HuH-7 (cell line): Measurements from ENCODE around the gene MYOD1.
A peak's percentile ranks its signal among the peaks of the same experiment; 100 is the strongest.

ENCODE experiments used
- DNase-seq: peaks from one replicate; pipeline ENCODE4 v3.0.0; 2011; ENCODE audit warnings: low spot score

Gene MYOD1

DNA sequence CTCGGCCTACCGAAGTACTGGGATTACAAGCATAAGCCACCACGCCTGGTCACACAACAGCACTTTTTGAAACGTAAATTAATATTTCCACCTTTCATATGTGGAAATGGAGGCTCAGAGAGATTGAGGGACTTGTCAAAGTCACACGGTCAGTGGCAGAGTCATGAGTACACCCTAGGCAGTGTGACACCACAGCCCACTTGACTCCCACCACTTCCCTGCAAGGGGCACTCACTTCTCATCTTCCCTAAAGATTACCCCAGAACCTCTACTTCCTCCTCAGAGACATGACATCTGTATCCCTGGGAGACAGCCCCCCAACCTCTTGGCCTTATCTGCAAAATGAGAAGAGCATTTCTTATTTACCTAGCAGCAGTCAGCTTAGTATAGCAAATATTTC, 16.5 kb upstream of the MYOD1 start:
- no peak for DNase-seq

DNA sequence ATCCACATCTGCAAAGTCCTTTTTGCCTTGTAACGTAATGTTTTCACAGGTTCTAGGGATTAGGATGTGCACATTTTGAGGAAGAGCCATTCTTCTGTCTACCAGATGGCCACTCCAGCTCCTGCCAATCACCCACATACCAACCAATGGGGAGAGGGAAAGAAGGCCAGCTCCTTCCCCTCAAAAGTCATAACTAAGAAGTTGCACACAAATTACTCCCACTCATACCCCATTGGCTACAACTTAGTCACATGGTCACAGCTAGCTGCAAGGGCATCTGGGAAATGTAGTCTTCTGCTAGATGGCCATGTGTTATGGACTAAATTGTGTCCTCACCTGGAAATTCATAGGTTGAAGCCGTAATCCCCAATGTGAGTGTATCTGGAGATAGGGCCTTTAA, 15.4 kb upstream of the MYOD1 start:
- DNase-seq: no peak

DNA sequence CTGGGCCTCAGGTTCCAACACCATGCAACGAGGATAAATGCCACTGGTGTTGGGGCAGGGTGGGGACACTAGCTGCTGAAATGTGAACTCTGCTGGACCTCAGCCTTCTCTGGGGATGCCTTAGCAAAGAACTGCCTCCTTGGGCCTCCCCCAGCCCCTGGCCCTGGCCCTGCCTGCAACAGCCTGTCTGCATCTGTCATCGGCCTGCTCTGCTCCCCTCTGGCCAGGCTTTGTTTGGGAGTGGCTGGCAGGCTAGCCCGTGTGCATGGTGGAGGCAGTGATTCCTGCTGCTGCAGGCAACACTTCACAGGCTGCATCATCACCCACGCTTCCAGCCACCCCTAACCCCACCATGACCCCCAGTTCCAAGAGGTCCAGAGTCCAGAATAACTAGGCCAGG, 11.5 kb upstream of the MYOD1 start:
- DNase-seq: no peak

DNA sequence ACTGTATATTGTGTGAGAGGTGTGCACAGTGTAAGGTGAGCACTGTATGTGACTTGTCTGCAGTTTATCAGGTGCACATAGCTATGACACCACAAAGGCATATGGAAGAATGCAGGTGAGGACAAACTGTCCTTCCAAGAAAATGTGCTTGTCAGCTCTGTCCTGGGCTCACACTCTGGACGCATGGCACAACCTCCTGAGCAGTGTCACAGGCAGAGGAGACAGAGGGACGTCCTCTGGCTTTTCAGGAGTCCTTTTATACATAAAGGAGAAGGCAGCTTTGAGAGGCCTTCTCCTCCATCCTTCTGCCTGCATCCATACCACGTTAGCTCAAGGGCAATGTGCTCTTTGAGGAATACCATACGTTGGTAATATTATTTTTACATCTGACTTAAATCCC, 7.5 kb upstream of the MYOD1 start:
- DNase-seq: no peak

DNA sequence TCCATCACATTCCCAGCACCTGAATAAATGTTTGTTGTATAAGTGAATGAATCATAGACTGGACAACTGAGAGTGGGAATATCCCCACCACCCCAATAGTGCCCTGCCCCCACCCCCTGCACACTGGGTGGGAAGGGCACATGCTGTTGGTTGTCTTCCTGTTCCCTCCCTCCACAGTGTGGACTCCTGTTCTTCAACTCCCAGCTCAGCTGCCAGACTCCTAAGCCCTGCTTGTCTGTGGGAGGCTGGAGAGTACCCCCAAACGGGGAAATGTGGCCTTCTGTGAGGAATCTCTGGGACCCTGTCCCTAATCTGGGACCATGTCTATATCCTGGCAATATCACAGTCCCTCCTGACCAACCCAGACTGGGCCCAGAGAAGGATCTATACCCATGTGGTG, 5.5 kb upstream of the MYOD1 start:
- no peak for DNase-seq

DNA sequence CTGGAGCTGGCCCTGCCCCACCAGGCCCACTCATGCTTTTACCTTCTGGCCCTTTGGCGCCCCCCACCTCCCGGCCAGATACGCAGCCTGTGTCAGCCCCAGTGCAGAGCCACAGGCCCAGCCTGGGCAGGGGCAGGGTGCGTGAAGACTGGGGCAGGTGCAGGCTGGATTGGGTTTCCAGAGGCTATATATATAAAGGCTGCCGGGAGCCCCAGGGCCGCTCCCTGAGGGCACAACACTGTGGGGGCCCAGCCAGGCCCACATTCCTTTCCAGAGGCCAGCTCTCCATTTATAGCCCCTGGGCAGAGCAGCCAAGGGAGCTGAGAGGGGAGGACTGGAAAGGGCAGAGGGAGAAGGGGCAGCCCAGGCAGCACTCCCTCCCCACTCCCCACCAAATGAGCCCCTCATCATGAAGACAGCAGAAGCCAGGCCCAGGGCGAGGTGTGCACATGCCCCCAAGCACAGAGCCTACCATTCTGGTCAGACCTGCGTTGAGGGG, 5.0 kb upstream of the MYOD1 start:
- no peak for DNase-seq

DNA sequence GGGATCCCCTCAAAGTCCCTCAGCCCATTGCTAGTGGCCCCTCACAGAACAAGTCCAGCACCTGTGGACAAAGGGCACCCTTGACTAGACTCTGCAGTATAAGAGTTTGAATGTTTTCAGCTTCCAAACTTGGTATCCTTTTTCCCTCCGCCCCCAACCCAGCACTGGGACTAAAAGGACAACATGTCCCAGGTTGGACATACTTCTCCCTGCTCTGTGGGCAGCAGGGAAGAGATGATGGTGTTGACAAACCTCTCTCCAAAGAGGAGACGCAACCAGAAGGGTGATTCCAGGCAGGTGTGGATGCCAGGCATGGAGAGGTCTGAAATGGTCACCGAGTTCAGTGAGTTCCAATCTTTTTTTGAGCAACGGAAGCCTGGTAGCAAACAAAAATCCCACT, 4.5 kb upstream of the MYOD1 start:
- DNase-seq: no peak

DNA sequence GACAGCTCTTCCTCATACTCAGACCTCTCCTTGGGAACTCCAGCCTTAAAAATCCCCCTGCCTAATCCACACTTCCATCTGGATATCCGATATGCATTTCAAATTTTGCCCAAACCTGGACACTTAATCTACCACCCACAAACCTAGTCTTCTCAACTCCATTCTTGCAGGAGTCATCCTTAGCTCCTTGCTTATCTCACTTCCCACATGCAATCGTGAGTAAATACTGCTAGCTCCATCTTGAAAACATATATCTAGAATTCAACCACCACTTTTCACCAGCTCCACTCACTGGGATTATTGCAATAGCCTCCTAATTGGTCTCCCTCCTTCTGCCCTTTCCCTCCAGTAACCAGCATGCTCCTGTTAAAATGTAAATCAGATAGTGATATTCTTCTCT, 2.6 kb upstream of the MYOD1 start:
- no peak for DNase-seq

DNA sequence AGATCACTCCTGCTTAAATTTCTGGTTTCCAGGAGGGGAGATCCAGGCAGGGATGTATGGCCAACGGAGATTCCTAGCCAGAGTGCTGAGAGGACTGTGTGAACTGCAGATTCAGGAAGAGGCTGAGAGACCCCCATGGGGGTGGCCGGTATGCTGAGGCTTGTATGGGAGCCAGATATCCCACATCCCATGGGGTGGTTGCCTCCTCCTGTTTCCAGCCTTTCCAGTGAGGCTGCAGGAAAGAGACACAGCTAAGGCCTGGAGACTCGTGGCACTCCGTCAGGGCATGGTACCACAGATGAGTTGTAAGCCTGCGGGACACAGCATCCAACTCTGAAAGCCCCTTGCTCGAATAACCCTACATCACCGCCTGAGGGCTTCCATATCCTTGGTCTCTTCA, 1.4 kb upstream of the MYOD1 start:
- no peak for DNase-seq

DNA sequence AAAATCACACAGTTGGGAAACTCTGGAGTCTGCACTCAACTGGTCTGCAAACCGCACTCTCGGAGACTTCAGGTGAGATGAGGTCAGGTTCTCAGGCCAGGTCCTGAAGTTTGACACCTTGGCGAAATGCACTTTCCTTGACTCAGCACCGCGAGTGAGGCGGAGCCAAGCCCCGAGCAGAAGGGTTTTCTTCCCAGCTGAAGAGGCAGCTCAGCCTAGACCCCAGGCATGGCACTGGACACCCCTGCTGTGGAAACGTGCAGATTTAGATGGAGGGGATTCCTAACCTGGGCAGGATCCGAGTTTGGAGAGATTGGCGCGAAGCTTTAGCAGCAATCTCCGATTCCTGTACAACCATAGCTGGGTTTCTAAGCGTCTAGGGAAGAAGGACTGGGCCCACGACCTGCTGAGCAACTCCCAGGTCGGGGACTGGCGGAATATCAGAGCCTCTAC, 835 bp upstream of the MYOD1 start:
- DNase-seq: no peak

DNA sequence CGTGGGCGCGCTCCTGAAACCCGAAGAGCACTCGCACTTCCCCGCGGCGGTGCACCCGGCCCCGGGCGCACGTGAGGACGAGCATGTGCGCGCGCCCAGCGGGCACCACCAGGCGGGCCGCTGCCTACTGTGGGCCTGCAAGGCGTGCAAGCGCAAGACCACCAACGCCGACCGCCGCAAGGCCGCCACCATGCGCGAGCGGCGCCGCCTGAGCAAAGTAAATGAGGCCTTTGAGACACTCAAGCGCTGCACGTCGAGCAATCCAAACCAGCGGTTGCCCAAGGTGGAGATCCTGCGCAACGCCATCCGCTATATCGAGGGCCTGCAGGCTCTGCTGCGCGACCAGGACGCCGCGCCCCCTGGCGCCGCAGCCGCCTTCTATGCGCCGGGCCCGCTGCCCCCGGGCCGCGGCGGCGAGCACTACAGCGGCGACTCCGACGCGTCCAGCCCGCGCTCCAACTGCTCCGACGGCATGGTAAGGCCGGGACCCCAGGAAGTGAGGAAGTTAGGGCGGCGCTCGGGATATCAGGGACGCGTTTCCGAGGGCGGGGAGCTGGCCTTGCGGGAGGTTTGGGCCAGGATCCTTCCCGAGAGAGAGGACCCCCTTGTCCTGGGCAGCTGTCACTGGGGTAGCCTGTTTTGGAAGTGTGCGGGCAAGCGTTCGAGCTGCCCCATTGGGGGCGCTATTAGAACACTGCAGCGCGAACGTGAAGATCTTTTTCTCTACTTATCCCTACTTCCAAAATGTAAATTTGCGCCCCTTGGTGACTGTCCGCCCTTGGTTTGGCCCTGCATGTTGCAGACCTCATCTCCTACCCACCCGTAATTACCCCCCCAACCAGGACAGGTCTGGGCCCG, 796 bp downstream of the MYOD1 start:
- no peak for DNase-seq

DNA sequence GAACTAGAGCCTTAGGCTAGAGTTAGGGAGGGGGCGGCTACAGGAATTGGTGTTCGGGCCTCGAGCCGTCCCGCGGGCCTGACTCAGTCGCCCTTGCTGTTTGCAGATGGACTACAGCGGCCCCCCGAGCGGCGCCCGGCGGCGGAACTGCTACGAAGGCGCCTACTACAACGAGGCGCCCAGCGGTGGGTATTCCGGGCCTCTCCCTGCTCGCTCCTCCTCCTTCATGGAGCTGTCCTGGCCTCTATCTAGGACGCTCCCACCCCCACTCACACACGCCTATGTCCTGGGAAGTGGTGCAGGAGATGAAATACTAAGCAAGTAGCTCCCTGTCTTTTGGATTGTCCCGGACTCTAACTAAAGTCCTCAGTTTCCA, 1.4 kb downstream of the MYOD1 start:
- DNase-seq: no peak

DNA sequence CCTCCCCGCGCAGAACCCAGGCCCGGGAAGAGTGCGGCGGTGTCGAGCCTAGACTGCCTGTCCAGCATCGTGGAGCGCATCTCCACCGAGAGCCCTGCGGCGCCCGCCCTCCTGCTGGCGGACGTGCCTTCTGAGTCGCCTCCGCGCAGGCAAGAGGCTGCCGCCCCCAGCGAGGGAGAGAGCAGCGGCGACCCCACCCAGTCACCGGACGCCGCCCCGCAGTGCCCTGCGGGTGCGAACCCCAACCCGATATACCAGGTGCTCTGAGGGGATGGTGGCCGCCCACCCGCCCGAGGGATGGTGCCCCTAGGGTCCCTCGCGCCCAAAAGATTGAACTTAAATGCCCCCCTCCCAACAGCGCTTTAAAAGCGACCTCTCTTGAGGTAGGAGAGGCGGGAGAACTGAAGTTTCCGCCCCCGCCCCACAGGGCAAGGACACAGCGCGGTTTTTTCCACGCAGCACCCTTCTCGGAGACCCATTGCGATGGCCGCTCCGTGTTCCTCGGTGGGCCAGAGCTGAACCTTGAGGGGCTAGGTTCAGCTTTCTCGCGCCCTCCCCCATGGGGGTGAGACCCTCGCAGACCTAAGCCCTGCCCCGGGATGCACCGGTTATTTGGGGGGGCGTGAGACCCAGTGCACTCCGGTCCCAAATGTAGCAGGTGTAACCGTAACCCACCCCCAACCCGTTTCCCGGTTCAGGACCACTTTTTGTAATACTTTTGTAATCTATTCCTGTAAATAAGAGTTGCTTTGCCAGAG, 2.0 kb downstream of the MYOD1 start:
- no peak for DNase-seq

DNA sequence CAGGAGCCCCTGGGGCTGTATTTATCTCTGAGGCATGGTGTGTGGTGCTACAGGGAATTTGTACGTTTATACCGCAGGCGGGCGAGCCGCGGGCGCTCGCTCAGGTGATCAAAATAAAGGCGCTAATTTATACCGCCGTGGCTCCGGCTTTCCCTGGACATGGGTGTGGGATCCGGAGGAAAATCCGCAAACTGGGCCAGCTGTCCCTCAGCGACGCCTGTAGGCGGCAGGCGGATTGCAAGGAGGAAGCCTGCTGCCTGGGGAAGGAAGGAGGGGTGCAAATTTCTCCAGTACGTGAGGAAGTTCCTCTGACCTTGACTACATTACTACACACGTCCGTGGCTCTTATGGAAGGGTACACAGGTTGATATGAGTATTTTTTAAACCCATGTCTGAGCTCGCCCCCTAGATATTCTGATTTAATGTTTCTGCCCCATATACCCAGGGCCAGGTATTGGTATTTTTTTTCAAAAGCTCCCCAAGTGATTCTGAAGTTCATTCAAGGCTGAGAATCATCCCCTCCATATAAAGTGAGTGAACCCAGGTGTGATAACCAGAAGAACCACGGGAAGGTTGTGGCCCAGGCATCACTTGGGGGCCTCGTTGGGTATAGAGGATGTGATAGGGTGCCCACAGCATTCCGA, 2.8 kb downstream of the MYOD1 start:
- peak; percentile 58 for DNase-seq

DNA sequence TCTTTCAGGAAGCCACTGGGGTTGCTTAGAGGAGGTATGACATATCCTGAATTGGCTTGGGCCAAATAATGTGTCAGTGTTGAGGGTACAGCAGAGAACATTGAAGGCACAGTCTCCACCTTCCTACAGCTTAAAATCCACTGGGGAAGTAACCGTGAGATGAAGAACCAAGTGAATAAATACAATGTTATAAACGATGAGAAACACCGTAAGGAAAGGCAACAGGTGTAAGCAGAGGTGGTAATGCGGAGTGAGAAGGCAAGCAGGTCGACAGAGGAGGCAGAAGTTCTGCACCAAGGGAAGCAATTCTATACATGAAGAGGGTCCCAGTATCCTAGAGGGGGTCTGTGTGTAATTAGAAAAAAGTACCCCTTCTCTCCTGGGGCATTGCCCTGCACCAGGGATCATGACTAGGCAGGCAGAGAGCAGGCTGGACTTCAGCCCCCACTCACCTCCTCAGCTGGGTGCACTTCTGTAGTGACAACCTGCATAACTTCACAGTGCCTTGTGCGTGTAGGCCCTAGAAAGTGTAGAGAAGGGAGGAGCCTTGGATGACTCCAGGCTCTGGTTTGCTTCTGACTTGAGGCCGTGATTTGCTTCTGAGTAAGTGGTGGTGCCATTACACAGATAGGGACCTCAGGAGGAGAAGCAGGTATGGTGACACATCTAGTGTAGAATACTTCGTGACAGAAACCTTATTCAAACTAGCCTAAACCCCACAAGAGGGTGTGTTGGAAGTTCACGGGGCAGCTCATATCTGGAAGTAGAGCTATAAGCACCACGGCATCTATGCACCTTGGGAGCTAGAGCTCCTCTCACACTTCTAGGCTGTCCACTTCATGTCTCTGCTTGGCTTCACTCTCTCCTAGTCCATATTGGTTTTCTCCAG, 4.9 kb downstream of the MYOD1 start:
- DNase-seq: no peak

DNA sequence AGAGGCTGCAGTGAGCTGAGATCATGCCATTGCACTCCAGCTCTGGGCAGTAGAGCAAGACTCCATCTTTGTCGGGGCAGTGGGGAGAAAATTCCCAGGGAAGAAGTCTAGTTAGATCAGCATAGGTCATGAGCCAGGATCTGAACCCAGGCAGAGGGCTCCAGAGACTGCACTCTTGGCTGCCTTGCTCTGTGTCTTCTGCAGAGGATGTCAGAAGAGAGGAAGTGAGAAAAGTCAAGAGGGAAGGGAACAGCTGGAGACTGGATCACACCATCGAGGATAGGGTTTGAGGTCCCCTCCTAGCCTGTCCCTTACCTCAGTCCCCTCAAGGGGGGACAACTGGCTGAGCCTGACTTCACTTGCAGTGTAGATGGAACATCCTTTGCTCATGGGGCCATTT, 5.8 kb downstream of the MYOD1 start:
- no peak for DNase-seq

DNA sequence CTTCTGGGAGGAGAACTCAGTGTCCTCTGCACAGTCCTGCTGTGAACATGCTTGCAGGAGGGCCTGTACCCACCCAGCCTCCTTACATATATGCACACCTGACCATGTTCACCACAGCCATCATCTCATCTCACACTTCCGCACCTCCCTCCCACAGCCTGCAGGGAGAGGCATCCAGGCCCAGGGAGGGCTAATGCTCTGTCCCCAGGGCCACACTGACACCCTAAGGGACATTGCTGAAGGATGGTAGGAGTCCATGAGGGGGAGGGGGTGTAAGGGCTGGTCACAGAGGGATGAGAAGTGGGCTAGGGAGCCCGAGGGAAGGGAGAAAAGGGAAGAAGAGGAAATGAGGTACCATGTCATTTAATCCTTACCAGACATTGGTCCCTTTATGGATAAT, 10.8 kb downstream of the MYOD1 start:
- no peak for DNase-seq

DNA sequence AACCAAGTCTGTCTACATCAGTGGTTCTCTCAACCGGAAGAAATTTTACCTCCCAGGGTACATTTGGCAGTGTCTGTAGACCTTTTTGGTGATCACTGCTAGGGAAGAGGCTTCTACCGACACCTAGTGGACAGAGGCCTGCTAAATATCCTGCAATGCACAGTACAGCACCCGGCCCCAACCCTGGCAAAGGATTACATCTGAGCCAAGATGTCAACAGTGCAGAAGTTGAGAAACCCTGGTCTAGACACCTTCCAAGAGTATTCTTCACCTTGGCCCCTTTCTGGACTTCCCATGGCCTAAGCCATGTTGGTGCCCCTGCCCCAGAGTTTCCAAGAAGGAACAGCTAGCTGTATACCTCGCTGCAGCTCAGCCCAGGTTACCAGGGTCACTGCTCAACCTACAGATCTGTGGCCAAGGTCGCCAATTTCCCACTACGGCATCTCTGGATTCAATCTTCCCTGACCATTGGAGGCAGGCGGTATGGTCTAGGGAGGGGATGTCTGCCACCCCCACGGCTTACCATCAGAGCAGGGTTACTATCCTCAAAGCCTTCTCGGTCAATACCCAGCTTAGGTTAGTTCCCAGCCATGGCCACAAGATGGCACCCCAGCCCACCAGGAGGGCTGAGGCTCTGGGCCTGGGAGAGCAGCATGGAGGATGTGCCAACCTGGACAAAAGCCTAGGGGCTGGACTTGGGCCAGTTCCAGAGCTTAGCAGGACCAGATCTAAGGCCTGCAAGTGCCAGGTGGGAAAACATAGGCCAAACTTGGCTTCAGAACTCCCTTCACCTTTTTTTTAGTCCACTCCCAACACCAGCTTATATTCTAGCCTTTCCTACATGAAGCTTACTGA, 11.5 kb downstream of the MYOD1 start:
- DNase-seq: peak; percentile 91

DNA sequence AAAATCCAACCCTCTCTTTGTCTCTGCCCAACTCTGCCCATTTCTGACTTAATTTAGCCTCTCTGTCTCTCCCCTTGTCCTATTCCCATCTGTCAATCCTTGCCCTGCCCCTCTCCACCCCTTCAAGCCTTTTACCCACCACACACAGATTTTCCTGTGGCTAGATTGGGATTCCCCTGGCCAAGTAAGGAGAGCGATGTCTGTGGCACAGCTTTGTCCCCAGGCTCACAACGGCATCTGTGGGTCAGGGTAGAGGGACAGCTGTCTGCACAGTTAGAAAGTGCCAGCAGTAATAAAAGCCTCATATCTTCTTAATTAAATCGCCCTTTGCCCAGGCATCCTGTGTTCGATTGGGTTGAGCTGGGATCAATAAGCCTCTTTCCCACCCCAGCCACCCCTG, 13.9 kb downstream of the MYOD1 start:
- DNase-seq: no peak

DNA sequence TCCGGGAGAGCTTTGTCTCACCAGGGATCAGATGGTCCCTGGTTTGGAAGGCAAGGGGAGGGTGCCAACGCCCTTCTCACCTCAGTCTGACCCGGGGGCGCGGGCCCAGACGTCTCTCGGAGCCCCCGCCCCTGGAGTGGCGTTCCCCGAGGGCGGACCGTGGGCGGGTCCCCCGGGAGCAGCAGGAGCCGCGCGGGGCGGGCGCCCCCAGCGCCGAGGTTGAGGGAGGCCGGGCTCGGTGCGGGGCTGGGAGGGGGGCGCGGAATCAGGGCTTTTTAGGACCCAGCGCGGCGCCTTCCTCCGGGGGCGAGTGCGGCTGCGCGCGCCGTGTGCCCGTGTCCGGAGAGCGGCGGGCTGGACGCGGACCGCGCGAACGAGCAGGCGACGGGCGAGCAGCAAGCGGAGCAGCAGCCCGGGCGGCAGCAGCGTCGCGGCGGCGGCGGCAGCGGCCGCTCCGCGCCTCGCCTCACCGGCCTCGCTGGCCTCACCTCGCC, 15.1 kb downstream of the MYOD1 start, which contains the start of gene KCNC1:
Gene KCNC1 (plus strand): TSS at position 364 of the 494 bp plus-strand sequence. CDS start 1,222 bp downstream, outside the sequence.
- DNase-seq: peak; percentile 55
